OCI-M2 (cell line): ENCODE data around the gene MARK4.

Experiments
- DNase-seq: peaks from one replicate; lab custom pipeline; 2025; ENCODE audit not compliant: unreplicated experiment; lab: John Stamatoyannopoulos, UW

Gene MARK4

DNA sequence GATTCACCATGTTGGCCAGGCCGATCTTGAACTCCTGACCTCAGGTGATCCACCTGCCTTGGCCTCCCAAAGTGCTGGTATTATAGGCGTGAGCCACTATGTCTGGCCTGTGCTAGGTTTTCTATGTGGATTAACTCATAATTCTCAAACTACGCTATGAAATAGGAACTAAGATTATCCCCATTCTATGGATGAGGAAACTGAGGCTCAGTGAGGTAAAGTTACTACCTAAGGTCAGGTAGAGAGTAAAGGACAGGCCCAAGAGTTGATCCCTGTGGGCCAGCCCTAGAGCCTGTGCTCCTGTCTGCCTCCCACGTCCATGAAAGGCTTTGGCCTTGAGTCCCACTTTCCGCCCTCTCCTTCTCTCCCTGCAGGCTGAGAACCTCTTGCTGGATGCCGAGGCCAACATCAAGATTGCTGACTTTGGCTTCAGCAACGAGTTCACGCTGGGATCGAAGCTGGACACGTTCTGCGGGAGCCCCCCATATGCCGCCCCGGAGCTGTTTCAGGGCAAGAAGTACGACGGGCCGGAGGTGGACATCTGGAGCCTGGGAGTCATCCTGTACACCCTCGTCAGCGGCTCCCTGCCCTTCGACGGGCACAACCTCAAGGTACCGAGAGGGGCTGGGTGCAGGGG is 20.1 kb downstream of the MARK4 start:
- DNase-seq, result no peak

DNA sequence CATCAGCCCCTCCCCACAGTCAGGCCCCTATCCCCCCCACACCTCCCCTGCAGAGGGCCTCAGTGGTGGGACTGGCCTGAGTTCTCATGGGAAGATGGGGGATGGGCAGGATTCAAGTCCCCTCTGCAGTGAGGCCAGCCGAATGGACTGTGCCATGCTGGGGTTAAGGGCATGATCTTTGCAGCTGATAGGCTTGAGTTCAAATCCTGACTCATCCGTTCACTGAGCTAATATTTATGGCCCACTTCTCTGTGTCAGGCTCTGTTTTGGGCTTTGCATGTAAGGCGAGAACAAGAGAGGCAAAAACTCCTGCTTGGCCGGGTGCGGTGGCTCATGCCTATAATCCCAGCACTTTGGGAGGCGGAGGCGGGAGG is 20.7 kb downstream of the MARK4 start:
- DNase-seq, result no peak

DNA sequence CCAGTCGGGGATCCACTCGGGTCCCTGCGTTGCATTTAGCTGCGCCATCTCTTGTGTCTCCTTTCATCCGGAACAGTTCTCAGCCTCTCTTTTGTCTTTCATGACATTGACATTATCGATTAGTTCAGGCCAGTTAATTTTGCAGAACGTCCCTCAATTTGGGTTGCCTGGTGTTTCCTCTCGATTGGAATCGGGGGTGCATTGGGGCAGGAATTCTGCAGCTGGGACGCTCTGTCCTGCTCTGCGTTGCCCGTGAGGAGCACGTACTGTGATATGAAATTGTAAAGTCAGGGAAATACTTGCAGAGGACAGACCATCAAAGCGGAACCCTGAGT is 22.4 kb downstream of the MARK4 start:
- no peak for DNase-seq

DNA sequence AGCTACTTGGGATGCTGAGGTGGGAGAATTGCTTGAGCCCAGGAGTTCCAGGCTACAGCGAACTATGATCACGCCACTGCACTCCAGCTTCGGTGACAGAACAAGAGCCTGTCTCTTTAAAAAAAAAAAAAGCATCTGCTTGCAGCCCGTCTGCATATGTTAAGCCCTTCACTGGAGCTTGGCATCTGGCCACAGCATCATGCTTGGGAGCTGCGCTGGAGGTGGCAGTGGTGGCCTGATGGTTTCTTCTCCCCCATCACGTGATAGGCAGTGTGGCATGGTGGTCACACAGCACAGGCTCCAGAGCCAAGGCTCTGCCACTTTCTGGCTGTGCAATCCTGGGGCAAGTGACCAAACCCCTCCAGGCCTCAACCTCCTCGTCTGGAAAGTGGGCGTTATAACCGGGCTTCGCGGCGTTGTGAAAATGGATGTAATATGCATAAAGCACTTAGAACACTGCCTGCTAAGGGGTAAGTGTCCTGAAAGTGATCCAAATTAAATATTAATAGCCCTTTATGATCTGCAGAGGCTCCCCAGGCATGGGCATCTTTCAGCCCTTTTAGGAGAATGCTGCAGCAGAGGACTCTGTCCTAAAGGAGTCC is 24.4 kb downstream of the MARK4 start:
- no peak for DNase-seq

DNA sequence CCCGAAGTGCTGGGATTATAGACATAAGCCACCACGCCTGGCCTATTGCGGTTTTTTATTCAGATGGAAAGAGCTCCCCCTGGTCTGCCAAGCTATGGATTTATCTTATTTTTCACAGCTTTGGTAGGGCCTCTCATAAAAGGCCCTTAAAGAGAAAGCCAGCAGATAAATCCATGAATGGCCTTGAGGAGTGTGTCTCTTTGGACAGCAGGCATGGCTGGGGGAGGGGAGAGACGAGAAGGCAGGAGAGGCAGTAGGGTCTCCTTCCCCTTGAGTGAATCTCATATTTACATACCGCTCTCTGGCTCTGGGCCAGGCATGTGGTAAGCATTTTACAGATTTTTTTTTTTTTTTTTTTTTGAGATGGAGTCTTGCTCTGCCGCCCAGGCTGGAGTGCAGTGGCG is 25.2 kb downstream of the MARK4 start:
- no peak for DNase-seq

GRCh38 chr19:45278087-45278486 is 27.0 kb downstream of the MARK4 start:
- DNase-seq, result no peak

GRCh38 chr19:45279587-45280192 is 28.6 kb downstream of the MARK4 start:
- no peak for DNase-seq

DNA sequence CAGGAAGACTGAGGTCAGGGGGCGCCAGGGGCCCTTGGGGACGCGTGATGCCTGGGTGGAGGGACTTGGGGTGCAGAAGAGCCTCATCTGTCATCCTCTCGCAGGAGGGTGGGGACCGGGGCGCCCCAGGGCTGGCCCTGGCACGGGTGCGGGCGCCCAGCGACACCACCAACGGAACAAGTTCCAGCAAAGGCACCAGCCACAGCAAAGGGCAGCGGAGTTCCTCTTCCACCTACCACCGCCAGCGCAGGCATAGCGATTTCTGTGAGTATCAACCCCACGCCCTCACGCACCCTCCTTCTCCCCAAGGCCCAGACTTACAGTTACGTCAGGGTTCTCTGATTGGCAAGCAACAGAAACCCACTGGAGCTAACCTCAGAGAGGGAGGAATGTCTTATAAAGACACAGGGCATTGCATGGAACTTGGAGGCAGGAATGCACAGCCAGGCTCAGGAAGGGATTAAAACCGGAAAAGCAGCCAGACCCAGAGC is 29.4 kb downstream of the MARK4 start:
- DNase-seq, result no peak

GRCh38 chr19:45283443-45284033 is 32.5 kb downstream of the MARK4 start:
- DNase-seq, result no peak

DNA sequence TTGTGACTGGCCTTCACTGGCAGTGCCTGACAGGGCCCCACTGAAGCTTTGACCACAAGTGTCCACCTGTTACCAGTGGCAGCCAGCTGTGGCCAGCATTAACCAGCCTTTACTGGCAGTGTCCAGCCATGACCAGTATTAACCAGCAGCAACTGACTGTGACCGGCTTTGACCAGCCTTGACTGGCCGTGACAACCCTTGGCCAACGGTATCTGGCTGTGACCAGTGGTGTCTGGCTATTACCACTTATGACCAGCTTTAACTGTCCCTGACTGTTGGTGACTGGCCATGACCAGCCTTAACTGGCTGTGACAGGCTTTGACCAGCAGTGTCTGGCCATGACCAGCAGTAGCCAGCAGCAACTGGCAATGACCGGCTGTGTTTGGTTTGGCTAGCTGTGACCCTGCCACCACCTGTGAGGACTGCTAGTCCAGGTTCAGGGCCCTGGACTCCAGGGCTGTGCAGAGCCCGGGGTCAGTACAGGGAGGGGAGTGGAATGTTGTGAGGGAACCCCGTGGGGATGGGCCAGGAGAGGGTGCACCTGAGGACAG is 39.4 kb downstream of the MARK4 start:
- no peak for DNase-seq

DNA sequence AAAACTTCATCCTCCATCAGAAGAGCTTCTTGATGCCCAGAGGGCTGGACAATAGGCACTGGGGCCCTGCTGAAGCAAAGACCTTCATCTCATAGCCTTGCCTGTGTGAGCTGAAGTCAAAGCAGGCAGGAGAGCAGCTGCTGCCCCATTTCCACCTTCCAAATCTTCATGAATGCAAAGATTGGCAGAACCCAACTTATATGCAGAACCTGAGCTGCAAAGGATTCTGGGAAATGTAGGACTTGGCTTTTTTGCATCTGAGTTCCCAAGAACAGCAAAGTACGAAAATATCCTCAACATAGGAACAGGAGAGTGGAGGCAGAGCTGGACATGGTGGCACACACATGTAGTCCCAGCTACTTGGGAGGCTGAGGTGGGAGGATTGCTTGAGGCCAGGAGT is 40.8 kb downstream of the MARK4 start:
- no peak for DNase-seq

DNA sequence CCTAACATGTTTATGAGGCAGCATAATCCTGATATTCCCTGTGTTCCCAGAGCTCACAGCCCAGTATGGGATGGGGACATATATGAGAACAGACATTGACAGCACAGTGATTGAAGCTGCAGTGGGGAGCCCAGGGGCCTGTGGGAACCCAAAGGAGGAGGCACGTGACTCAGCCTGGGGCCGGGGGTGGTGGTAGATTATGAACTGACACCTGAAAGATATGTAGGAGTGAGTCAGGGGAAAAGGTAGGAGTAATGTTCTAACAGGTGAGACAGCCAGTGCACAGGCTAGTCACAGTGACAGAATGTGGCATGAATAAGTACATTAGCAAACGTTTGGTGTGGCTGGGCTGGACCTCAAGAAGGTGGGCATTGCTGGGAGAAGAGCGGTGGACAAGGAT is 42.6 kb downstream of the MARK4 start:
- no peak for DNase-seq

- no peak for DNase-seq
Measured at GRCh38 chr19:45294291-45295029, 43.4 kb downstream of the MARK4 start.

- DNase-seq, result no peak
Measured at GRCh38 chr19:45295873-45296272, 44.8 kb downstream of the MARK4 start.

GRCh38 chr19:45296355-45296754 is 45.3 kb downstream of the MARK4 start:
- DNase-seq, result no peak

GRCh38 chr19:45297674-45298073 is 46.6 kb downstream of the MARK4 start:
- DNase-seq, result no peak

GRCh38 chr19:45298264-45298663 is 47.2 kb downstream of the MARK4 start:
- DNase-seq, result no peak

DNA sequence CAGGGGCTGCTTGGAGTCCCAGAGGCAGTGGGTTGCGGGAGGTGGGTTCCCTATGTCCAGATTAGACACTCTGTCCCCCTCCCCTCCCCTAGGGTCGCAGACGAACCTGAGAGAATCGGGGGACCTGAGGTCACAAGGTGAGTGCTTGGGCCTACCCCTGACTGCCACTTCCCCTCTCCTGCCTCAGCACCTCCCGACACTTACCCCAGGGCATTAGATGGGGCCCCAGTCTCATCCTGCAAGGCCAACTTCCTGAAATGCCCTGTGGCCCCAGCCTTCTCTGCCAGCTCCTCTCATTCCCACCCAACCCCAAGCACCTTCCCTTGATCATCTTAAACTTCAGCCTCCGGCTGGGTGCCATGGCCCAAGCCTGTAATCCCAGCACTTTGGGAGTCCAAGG is 48.6 kb downstream of the MARK4 start:
- DNase-seq, result no peak

DNA sequence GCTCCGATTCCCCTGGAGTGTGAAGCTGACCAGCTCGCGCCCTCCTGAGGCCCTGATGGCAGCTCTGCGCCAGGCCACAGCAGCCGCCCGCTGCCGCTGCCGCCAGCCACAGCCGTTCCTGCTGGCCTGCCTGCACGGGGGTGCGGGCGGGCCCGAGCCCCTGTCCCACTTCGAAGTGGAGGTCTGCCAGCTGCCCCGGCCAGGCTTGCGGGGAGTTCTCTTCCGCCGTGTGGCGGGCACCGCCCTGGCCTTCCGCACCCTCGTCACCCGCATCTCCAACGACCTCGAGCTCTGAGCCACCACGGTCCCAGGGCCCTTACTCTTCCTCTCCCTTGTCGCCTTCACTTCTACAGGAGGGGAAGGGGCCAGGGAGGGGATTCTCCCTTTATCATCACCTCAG is 51.3 kb downstream of the MARK4 start:
- DNase-seq, result no peak

- DNase-seq, result no peak
Measured at GRCh38 chr19:45303269-45304060, 52.4 kb downstream of the MARK4 start.
